HT1080 (cell line): Measurements from ENCODE around the gene RNASE11. TPM values are rescaled to one million over a fixed set of nuclear protein-coding genes. Genes with fewer than 3 reads are reported as not detected.

Source experiments
- DNase-seq: peaks from one replicate; pipeline ENCODE4 v3.0.0-alpha.2; 2015; ENCODE audit warnings: low read depth
- total RNA-seq: library from RNA; depleted of rRNA; stranded (reverse); fragments of >200 nt; shearing (Covaris generic); gene quantifications from 2 replicates; pipeline ENCODE4 v1.2.3, GENCODE V29; 2014; rRNA removed

Gene RNASE11
- total RNA-seq, 1 experiment from 2014 or later, result not detected

- DNase-seq, result no peak
These were observed 40.9 kb downstream of the RNASE11 start for GRCh38 chr14:20546877-20547276.

DNA sequence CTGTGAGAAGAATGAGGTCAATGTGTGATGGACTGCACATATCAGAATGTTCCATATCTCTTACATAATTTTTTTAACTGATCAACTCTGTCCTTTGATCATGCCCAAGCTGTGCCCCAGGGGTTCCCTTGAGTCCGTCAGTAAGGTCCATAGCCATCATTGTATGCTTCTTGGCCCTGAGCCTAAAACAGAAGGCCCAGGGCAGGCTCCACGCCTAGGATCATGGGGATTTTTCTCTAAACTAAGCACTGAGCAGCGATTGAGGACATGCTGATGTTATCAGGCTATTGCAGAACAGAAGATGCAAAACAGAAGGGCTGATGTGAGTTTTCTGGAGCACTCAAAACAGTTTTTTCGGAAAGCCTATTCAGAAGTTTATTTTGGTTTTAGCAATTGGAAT lies 47.9 kb downstream of the RNASE11 start:
- no peak for DNase-seq

Other genes starting within 250 kb of the RNASE11 start
- gene PARP2, start 244.4 kb downstream of the RNASE11 start, total RNA-seq, result 30.5 and 30.8 TPM in 2 replicates
- gene TEP1, start 174.5 kb downstream of the RNASE11 start, total RNA-seq, result 9.4 TPM in 2 replicates
- gene KLHL33, start 151.8 kb downstream of the RNASE11 start, total RNA-seq, result not detected in 2 replicates
- 50.1 and 52.1 TPM in 2 replicates for gene OSGEP, start 133.2 kb downstream of the RNASE11 start, total RNA-seq
- gene APEX1, start 132.8 kb downstream of the RNASE11 start, total RNA-seq, result 139 and 207 TPM in 2 replicates
- 20.5 and 21.0 TPM in 2 replicates for gene PIP4P1, start 126.6 kb downstream of the RNASE11 start, total RNA-seq
- gene PNP, start 118.6 kb downstream of the RNASE11 start, total RNA-seq, result 167 and 204 TPM in 2 replicates
- gene RNASE10, start 82.5 kb downstream of the RNASE11 start, total RNA-seq, result not detected in 2 replicates
- not detected in 2 replicates for gene RNASE9, start 27.0 kb downstream of the RNASE11 start, total RNA-seq
- not detected in 2 replicates for gene RNASE12, start 3.4 kb upstream of the RNASE11 start, total RNA-seq
- gene OR6S1, start 53.7 kb upstream of the RNASE11 start, total RNA-seq, result not detected in 2 replicates
- gene RNASE4, start 96.6 kb upstream of the RNASE11 start, total RNA-seq, result 0.82 and 0.87 TPM in 2 replicates
- gene ANG, start 100.8 kb upstream of the RNASE11 start, total RNA-seq, result 0.33 and 0.77 TPM in 2 replicates
- gene EDDM3A, start 157.9 kb upstream of the RNASE11 start, total RNA-seq, result not detected in 2 replicates
- not detected in 2 replicates for gene EDDM3B, start 180.4 kb upstream of the RNASE11 start, total RNA-seq
- not detected in 2 replicates for gene RNASE6, start 193.3 kb upstream of the RNASE11 start, total RNA-seq
- gene RNASE1, start 214.8 kb upstream of the RNASE11 start, total RNA-seq, result 1.0 and 1.1 TPM in 2 replicates